ENCODE results near the gene PAFAH1B2. TPM values are rescaled to one million over a fixed set of nuclear protein-coding genes. Genes with fewer than 3 reads are reported as not detected.
"Not testable (repeated sequence)": the region's sequence is repeated elsewhere in the genome, so short reads cannot be mapped to it uniquely, and the experiment has no call there.

The PAFAH1B2 gene
- total RNA-seq, 3 donors from 2014 or later: 76.8 to 92.2 (median 86.2) TPM

DNA sequence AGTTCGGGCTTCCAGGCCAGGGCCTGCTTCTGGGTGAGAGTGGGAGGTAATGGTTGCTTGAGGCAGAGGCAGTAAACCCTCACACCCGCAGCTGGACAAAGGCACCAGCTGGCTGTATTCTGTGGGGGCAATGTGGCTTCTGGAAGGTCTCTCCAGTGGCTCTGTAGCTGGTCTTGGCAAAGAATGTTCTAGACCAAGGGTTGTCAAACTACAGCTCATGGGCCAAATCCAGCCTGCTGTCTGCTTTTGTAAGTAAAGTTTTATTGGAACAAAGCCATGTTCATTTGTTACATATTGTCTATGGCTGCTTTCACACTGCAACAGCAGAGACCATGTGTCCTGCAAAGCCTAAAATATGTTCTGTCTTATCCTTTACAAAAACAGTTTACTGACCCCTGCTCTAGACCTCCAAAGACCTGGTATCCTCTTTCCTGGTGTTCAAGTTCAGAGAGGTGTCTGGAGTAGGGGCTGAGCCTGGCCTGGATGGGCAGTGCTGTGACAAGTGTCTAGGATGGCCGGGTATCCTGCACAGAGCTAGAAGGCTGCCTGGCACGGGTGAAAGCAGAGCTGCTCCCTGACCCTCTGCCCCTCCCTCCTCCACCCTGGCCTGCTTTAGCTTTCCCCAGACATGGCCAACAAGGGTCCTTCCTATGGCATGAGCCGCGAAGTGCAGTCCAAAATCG is 58.4 kb downstream of the PAFAH1B2 start:
- TF ChIP-seq, protein P1, sequence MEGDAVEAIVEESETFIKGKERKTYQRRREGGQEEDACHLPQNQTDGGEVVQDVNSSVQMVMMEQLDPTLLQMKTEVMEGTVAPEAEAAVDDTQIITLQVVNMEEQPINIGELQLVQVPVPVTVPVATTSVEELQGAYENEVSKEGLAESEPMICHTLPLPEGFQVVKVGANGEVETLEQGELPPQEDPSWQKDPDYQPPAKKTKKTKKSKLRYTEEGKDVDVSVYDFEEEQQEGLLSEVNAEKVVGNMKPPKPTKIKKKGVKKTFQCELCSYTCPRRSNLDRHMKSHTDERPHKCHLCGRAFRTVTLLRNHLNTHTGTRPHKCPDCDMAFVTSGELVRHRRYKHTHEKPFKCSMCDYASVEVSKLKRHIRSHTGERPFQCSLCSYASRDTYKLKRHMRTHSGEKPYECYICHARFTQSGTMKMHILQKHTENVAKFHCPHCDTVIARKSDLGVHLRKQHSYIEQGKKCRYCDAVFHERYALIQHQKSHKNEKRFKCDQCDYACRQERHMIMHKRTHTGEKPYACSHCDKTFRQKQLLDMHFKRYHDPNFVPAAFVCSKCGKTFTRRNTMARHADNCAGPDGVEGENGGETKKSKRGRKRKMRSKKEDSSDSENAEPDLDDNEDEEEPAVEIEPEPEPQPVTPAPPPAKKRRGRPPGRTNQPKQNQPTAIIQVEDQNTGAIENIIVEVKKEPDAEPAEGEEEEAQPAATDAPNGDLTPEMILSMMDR (IDR thresholded peaks at IDR 0.05): no peak
- no peak for TF ChIP-seq POLR2A (IDR thresholded peaks at IDR 0.05)
- no peak for TF ChIP-seq POLR2AphosphoS5 (IDR thresholded peaks at IDR 0.05)
- Histone ChIP-seq H3K36me3 (no peaks in the 10 kb centered on the region), H3K27ac (peak overlapping the region; percentile 94 to 98), H3K4me3 (peak overlapping the region; percentile 46 to 75 (median 57)), H3K9me3 (no peaks in the 10 kb centered on the region), H3K4me1 (peaks cover 0 to 11% of the 10 kb centered on the region in 2 donors), H3K27me3 (no peaks in the 10 kb centered on the region)
- DNase-seq (ENCODE audit: low spot score in 2 of 2): no peak
- intact Hi-C loops (cut with DNase I; ENCODE audit: low total_unique reads): no loop called here

- peak overlapping the region; percentile 94 to 98 for H3K27ac ChIP-seq
- H3K9me3 ChIP-seq: no peaks in the 10 kb centered on the region
- no peak for DNase-seq (ENCODE audit: low spot score in 2 of 2)
- peaks cover 0 to 8% of the 10 kb centered on the region in 2 donors for H3K4me1 ChIP-seq
- peak overlapping the region; percentile 46 to 75 (median 57) for H3K4me3 ChIP-seq
- no peaks in the 10 kb centered on the region for H3K36me3 ChIP-seq
- TF ChIP-seq, protein P1 (IDR thresholded peaks at IDR 0.05): no peak
- peak in 2 of 3 donors; percentile 42 to 50 for TF ChIP-seq POLR2AphosphoS5 (IDR thresholded peaks at IDR 0.05)
- no peaks in the 10 kb centered on the region for H3K27me3 ChIP-seq
- intact Hi-C loops (cut with DNase I; ENCODE audit: low total_unique reads): no loop called here
Measured at GRCh38 chr11:117203069-117203407, 59.0 kb downstream of the PAFAH1B2 start.

DNA sequence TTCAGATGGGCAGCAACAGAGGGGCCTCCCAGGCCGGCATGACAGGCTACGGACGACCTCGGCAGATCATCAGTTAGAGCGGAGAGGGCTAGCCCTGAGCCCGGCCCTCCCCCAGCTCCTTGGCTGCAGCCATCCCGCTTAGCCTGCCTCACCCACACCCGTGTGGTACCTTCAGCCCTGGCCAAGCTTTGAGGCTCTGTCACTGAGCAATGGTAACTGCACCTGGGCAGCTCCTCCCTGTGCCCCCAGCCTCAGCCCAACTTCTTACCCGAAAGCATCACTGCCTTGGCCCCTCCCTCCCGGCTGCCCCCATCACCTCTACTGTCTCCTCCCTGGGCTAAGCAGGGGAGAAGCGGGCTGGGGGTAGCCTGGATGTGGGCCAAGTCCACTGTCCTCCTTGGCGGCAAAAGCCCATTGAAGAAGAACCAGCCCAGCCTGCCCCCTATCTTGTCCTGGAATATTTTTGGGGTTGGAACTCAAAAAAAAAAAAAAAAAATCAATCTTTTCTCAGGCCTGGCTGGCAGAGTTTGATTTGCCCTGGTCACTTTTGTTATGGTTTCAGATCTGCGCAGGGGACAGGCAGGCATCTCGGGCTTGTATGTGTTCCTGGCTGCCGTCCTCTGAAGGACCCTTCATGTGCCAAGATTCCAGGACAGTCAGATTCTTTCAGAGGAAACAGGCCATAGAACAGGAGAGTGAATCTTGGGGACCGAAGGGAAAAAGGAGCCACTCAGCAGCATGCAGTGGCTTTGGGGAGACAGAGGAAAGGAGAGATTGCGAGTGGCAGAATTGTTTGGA is 60.4 kb downstream of the PAFAH1B2 start:
- DNase-seq (ENCODE audit: low spot score in 2 of 2): peak in 1 of 2 donors; percentile 50
- peak overlapping the region; percentile 15 to 75 (median 57) for H3K4me3 ChIP-seq

GRCh38 chr11:117205211-117205818 is 61.2 kb downstream of the PAFAH1B2 start:
- Histone ChIP-seq H3K9me3 (no peaks in the 10 kb centered on the region), H3K27me3 (no peaks in the 10 kb centered on the region), H3K27ac (peak overlapping the region; percentile 94 to 98), H3K36me3 (no peaks in the 10 kb centered on the region), H3K4me1 (no peaks in the 10 kb centered on the region), H3K4me3 (peak overlapping the region in 1 of 3 donors; percentile 57)
- DNase-seq (ENCODE audit: low spot score in 2 of 2): peak in 1 of 2 donors; percentile 43
- intact Hi-C loops (cut with DNase I; ENCODE audit: low total_unique reads): no loop called here
- peak; percentile 17 to 56 (median 24) for TF ChIP-seq POLR2AphosphoS5 (IDR thresholded peaks at IDR 0.05)
- TF ChIP-seq, protein P1 (IDR thresholded peaks at IDR 0.05): no peak
- TF ChIP-seq POLR2A (IDR thresholded peaks at IDR 0.05): no peak

More for the DNA sequence above, 60.4 kb downstream of the PAFAH1B2 start:
- H3K27me3 ChIP-seq: no peaks in the 10 kb centered on the region
- H3K9me3 ChIP-seq: no peaks in the 10 kb centered on the region
- H3K4me1 ChIP-seq: no peaks in the 10 kb centered on the region
- TF ChIP-seq, protein P1 (IDR thresholded peaks at IDR 0.05): no peak
- TF ChIP-seq POLR2AphosphoS5 (IDR thresholded peaks at IDR 0.05): no peak
- no peak for TF ChIP-seq POLR2A (IDR thresholded peaks at IDR 0.05)
- peak overlapping the region; percentile 94 to 98 for H3K27ac ChIP-seq
- H3K36me3 ChIP-seq: no peaks in the 10 kb centered on the region
- intact Hi-C loops (cut with DNase I; ENCODE audit: low total_unique reads): no loop called here

DNA sequence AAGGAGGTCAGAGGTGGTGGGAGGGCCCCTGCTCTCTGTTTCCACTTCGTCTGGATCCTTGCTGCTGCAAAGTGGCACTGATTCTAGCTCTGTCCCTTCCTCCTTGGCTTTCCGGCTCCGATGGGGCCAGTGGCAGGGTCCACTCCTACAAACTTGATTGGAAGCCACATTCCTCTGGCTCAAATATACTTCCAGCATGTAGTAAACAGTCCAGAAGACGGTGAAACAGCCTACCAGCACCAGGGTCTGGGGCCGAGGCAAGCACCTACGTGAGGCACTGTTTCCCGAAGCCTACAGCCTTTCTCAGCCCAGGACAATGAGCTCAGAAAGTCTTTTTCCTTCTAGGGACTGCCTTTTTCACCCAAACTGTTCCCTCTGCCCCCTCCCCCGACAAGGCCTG is 62.0 kb downstream of the PAFAH1B2 start:
- not testable (repeated sequence) for H3K27me3 ChIP-seq

DNA sequence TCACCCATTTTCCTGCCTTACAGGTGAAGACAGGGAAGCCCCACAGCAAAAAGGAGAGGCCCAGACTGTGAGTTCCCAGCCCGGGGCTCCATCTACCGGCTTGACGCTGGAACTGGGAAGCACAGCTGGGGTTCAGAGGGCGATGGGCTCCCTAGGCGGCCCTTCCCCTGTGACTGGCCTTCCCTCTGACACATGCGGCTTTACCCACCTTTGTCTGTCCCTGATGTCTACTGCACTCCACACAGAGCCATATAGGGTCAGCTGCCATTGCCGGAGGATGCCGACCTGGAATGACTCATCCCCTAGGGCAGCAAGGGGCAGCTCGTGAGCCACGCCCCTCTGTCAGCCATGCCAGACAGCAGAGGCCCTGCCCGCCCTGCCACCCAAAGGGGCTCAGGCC is 62.8 kb downstream of the PAFAH1B2 start:
- H3K27me3 ChIP-seq; H3K9me3 ChIP-seq; H3K4me3 ChIP-seq; DNase-seq (ENCODE audit: low spot score in 2 of 2); H3K36me3 ChIP-seq; H3K4me1 ChIP-seq; intact Hi-C loops (cut with DNase I; ENCODE audit: low total_unique reads); H3K27ac ChIP-seq: not testable (repeated sequence)

More for the DNA sequence above, 62.0 kb downstream of the PAFAH1B2 start:
- intact Hi-C loops (cut with DNase I; ENCODE audit: low total_unique reads); H3K4me1 ChIP-seq; H3K9me3 ChIP-seq; H3K36me3 ChIP-seq; H3K4me3 ChIP-seq: not testable (repeated sequence)
- peak in 1 of 2 donors; percentile 46 for DNase-seq (ENCODE audit: low spot score in 2 of 2)
- peak overlapping the region in 1 of 2 donors; percentile 68 for H3K27ac ChIP-seq

- intact Hi-C loops (cut with DNase I; ENCODE audit: low total_unique reads); H3K27ac ChIP-seq; H3K4me3 ChIP-seq; DNase-seq (ENCODE audit: low spot score in 2 of 2); H3K4me1 ChIP-seq; H3K36me3 ChIP-seq; H3K9me3 ChIP-seq; H3K27me3 ChIP-seq: not testable (repeated sequence)
Measured at GRCh38 chr11:117207481-117207880, 63.4 kb downstream of the PAFAH1B2 start.

Data from breast epithelium (tissue), 4 donors.